Measurements from ENCODE around the gene BAZ2B. TPM values are rescaled to one million over a fixed set of nuclear protein-coding genes. Genes with fewer than 3 reads are reported as not detected.

The BAZ2B gene
- total and polyA plus RNA-seq, 2 experiments from 2014 or later, result 51.7 to 62.9 TPM

DNA sequence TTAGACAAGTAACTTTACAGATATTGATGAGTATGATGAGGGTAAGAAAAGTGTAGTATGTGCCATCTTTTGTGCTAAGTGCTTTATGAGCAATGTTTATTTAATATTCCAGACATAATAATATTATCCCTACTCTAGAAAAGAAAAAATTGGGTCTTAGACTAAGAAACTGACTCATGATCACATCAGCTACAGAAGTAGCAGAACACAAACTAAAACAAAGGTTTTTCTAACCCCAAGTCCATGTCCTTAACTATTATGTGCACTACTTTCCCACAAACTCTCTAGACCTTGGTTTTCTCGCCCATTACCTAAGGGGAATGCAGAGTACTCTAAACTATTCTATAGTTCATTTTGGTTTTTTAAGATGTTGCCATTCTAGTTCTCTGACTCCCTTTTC is 64.5 kb downstream of the BAZ2B start:
- TF ChIP-seq, protein P1, sequence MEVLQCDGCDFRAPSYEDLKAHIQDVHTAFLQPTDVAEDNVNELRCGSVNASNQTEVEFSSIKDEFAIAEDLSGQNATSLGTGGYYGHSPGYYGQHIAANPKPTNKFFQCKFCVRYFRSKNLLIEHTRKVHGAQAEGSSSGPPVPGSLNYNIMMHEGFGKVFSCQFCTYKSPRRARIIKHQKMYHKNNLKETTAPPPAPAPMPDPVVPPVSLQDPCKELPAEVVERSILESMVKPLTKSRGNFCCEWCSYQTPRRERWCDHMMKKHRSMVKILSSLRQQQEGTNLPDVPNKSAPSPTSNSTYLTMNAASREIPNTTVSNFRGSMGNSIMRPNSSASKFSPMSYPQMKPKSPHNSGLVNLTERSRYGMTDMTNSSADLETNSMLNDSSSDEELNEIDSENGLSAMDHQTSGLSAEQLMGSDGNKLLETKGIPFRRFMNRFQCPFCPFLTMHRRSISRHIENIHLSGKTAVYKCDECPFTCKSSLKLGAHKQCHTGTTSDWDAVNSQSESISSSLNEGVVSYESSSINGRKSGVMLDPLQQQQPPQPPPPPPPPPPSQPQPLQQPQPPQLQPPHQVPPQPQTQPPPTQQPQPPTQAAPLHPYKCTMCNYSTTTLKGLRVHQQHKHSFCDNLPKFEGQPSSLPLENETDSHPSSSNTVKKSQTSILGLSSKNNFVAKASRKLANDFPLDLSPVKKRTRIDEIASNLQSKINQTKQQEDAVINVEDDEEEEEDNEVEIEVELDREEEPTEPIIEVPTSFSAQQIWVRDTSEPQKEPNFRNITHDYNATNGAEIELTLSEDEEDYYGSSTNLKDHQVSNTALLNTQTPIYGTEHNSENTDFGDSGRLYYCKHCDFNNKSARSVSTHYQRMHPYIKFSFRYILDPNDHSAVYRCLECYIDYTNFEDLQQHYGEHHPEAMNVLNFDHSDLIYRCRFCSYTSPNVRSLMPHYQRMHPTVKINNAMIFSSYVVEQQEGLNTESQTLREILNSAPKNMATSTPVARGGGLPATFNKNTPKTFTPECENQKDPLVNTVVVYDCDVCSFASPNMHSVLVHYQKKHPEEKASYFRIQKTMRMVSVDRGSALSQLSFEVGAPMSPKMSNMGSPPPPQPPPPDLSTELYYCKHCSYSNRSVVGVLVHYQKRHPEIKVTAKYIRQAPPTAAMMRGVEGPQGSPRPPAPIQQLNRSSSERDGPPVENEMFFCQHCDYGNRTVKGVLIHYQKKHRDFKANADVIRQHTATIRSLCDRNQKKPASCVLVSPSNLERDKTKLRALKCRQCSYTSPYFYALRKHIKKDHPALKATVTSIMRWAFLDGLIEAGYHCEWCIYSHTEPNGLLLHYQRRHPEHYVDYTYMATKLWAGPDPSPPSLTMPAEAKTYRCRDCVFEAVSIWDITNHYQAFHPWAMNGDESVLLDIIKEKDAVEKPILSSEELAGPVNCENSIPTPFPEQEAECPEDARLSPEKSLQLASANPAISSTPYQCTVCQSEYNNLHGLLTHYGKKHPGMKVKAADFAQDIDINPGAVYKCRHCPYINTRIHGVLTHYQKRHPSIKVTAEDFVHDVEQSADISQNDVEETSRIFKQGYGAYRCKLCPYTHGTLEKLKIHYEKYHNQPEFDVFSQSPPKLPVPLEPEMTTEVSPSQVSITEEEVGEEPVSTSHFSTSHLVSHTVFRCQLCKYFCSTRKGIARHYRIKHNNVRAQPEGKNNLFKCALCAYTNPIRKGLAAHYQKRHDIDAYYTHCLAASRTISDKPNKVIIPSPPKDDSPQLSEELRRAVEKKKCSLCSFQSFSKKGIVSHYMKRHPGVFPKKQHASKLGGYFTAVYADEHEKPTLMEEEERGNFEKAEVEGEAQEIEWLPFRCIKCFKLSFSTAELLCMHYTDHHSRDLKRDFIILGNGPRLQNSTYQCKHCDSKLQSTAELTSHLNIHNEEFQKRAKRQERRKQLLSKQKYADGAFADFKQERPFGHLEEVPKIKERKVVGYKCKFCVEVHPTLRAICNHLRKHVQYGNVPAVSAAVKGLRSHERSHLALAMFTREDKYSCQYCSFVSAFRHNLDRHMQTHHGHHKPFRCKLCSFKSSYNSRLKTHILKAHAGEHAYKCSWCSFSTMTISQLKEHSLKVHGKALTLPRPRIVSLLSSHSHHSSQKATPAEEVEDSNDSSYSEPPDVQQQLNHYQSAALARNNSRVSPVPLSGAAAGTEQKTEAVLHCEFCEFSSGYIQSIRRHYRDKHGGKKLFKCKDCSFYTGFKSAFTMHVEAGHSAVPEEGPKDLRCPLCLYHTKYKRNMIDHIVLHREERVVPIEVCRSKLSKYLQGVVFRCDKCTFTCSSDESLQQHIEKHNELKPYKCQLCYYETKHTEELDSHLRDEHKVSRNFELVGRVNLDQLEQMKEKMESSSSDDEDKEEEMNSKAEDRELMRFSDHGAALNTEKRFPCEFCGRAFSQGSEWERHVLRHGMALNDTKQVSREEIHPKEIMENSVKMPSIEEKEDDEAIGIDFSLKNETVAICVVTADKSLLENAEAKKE (CRISPR knock-in tag; IDR thresholded peaks at IDR 0.05), result no peak
- TF ChIP-seq EZH2phosphoT487 (IDR thresholded peaks at IDR 0.05; ENCODE audit: unreplicated experiment), result no peak
- TF ChIP-seq, protein P2, sequence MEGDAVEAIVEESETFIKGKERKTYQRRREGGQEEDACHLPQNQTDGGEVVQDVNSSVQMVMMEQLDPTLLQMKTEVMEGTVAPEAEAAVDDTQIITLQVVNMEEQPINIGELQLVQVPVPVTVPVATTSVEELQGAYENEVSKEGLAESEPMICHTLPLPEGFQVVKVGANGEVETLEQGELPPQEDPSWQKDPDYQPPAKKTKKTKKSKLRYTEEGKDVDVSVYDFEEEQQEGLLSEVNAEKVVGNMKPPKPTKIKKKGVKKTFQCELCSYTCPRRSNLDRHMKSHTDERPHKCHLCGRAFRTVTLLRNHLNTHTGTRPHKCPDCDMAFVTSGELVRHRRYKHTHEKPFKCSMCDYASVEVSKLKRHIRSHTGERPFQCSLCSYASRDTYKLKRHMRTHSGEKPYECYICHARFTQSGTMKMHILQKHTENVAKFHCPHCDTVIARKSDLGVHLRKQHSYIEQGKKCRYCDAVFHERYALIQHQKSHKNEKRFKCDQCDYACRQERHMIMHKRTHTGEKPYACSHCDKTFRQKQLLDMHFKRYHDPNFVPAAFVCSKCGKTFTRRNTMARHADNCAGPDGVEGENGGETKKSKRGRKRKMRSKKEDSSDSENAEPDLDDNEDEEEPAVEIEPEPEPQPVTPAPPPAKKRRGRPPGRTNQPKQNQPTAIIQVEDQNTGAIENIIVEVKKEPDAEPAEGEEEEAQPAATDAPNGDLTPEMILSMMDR (conservative IDR thresholded peaks at IDR 0.05; ENCODE audit: low read depth in 2 of 2), result no peak
- TF ChIP-seq ZNF114 (CRISPR knock-in tag; IDR thresholded peaks at IDR 0.05), result no peak
- TF ChIP-seq ETS1 (IDR thresholded peaks at IDR 0.05), result no peak
- TF ChIP-seq, protein P3, sequence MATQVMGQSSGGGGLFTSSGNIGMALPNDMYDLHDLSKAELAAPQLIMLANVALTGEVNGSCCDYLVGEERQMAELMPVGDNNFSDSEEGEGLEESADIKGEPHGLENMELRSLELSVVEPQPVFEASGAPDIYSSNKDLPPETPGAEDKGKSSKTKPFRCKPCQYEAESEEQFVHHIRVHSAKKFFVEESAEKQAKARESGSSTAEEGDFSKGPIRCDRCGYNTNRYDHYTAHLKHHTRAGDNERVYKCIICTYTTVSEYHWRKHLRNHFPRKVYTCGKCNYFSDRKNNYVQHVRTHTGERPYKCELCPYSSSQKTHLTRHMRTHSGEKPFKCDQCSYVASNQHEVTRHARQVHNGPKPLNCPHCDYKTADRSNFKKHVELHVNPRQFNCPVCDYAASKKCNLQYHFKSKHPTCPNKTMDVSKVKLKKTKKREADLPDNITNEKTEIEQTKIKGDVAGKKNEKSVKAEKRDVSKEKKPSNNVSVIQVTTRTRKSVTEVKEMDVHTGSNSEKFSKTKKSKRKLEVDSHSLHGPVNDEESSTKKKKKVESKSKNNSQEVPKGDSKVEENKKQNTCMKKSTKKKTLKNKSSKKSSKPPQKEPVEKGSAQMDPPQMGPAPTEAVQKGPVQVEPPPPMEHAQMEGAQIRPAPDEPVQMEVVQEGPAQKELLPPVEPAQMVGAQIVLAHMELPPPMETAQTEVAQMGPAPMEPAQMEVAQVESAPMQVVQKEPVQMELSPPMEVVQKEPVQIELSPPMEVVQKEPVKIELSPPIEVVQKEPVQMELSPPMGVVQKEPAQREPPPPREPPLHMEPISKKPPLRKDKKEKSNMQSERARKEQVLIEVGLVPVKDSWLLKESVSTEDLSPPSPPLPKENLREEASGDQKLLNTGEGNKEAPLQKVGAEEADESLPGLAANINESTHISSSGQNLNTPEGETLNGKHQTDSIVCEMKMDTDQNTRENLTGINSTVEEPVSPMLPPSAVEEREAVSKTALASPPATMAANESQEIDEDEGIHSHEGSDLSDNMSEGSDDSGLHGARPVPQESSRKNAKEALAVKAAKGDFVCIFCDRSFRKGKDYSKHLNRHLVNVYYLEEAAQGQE (IDR thresholded peaks at IDR 0.05; ENCODE audit: unreplicated experiment), result no peak
- TF ChIP-seq JUNB (IDR thresholded peaks at IDR 0.05; ENCODE audit: unreplicated experiment), result no peak
- TF ChIP-seq CREB1 (CRISPR knock-in tag; IDR thresholded peaks at IDR 0.05; ENCODE audit: low read depth), result no peak
- TF ChIP-seq EZH2 (IDR thresholded peaks at IDR 0.05; ENCODE audit: low read depth, unreplicated experiment), result no peak
- TF ChIP-seq ZNF331 (CRISPR knock-in tag; IDR thresholded peaks at IDR 0.05; ENCODE audit: low read depth), result no peak
- TF ChIP-seq STAT1 (IDR thresholded peaks at IDR 0.05; ENCODE audit: unreplicated experiment), result no peak
- no peak for TF ChIP-seq NANOG (IDR thresholded peaks at IDR 0.05; ENCODE audit: borderline replicate concordance)
- Histone ChIP-seq H3K79me2 (replicated peaks; ENCODE audit: insufficient read depth) (no peaks in the 10 kb centered on the region; the same call in 1 of the 2 replicates), H4K20me1 (replicated peaks; ENCODE audit: insufficient read depth) (no peaks in the 10 kb centered on the region), H3K4me2 (no peak overlapping the region), H3F3A (replicated peaks; ENCODE audit: low read depth) (no peaks in the 10 kb centered on the region), H3K27me3 (ENCODE audit: insufficient read depth) (no peaks in the 10 kb centered on the region), H2AFZ (no peak overlapping the region), H3K27ac (ENCODE audit: low read depth) (no peak overlapping the region), H3K4me1 (ENCODE audit: insufficient read depth) (peaks cover 4% of the 10 kb centered on the region; the same call in 1 of the 2 replicates), H3K4me3 (no peak overlapping the region), H3K36me3 (ENCODE audit: insufficient read depth) (no peaks in the 10 kb centered on the region), H3K9me2 (ENCODE audit: insufficient read depth) (no peaks in the 10 kb centered on the region)
- peaks cover 2% of the 10 kb centered on the region for H3K27me3 Mint-ChIP-seq (ENCODE audit: insufficient read depth, low read depth, poor library complexity)
- no peaks in the 10 kb centered on the region for H3K36me3 Mint-ChIP-seq (ENCODE audit: low read depth)
- ATAC-seq (no peak), DNase-seq (ENCODE audit: low spot score) (no peak)
- no peak overlapping the region for H3K4me3 Mint-ChIP-seq
- no peaks in the 10 kb centered on the region for H3K9me3 Mint-ChIP-seq
- no peak overlapping the region for H3K27ac Mint-ChIP-seq
- peaks cover 6% of the 10 kb centered on the region for H3K4me1 Mint-ChIP-seq

Data from GM23338 (cell line).